GM18499 (cell line): ENCODE measurements around the gene EFNA4.

Experiments used
- ATAC-seq: cut with Tn5 transposase; IDR thresholded peaks from one replicate; pipeline ENCODE4 v1.9.1; 2021; ENCODE audit warnings: moderate number of reproducible peaks; ENCODE audit not compliant: insufficient read depth, unreplicated experiment

EFNA4 gene

GRCh38 chr1:155032886-155033285 is 30.7 kb upstream of the EFNA4 start:
- no peak for ATAC-seq

DNA sequence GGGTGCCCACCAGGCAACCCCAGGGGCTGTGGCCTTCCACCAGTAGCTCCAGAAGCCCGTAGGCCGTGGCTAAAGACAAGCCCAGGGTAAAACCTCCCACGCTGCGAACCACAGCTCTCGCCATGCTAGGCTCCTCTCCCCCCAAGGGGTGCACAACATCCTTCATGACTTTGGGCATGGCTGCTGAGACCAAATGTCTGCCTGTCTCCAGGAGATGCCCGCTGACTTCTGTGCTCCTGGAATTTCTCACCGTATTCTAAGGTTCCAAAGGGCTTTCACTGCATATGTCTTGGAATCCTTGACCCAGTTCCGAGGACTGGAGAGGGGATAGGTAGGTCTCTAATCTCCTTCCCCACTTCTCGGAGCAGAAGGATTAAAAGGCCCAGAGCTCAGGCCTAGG is 30.0 kb upstream of the EFNA4 start, which contains the start of the genes DCST1 and DCST2:
Gene DCST1, plus strand, starts transcription at position 301 of the 400 bp plus-strand sequence. CDS start 213 bp downstream, outside the sequence.
Gene DCST2, minus strand, starts transcription at position 258 of the 400 bp plus-strand sequence. Its CDS starts 80 bp downstream, at position 178.
- no peak for ATAC-seq

DNA sequence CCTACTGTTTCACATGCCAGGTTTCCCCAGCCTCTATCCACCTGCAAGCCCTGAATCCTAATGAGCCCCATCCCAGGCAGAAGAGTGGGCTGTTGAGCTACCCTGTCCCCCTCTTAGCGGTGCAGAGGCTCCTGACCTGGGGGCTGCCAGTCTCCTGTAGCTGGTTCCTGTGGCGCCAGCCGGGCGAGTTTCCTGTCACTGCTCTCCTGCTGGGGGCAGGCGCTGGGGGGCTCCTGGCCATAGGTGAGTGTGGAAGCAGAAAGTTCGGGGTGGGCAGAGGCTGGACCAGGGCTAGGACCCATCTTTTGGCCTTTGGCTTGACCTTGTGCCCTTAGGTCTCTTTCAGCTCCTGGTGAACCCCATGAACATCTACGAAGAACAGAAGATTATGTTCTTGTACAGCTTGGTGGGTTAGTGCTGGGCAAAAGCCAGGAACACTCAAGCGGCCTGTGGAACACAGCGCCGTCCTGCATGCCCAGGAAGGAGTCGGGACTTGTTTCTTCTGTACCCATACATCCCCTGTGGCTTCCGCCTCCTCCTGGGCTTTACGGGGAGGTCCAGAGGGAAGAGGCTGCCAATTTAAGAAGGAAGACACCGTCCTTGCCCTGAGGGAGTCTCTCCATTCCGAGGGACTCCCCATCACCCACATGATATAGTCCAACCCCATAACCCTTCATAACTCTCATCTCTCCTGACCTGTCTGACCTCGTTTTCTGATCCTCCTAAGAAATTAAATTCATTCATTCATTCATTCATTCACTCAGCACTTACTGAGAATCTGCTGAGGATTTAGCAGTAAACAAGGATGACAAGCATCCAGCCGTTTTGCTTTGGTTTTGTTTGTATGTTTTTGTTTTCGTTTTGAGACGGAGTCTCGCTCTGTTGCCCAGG is 29.0 kb upstream of the EFNA4 start:
- no peak for ATAC-seq

DNA sequence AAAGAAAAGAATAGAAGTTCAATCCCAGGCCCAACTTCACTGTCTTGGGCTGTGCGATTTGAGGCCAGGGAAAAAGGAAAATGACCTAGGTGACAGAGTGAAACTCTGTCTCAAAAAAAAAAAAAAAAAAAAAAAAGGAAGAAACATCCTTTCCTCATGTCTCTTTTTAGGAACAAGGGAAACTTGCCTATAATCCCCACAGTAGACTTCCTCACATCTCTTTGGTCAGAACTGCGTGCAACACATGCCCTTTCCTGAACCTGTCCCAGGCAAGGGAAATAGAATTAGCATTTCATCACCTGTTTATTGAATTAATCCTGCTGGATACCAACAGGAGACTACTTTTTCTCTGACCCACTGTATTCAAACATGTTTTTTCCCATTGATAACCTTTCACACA is 27.6 kb upstream of the EFNA4 start:
- no peak for ATAC-seq

- no peak for ATAC-seq
Measured at GRCh38 chr1:155037043-155037442, 26.5 kb upstream of the EFNA4 start.

DNA sequence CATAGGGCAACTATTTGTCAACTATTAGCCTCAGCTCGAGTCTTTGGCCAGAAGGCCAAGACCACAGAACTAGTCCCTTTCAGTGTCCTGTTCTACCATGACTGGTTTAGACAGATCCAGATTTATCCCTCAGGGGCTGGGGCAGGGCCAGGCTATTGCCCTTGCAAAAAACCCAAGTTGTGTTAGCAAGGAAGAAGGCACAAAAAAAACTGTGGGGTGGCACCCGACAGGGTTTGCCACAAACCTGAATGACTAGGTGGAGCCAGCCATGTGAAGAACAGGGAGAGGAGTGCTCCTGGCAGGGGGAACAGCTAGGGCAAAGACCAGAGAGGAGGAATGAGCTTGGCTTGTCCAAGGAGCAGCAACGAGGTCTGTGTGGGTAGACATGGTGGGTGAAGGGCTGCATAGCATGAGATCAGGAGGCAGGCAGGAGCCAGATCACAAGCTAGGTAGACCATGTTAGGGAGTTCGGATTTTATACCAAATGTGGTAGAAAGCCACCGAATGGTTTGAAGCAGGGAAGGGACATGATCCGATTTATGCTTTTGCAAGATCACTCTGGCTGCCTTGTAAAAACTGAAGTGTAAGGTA is 25.6 kb upstream of the EFNA4 start:
- no peak for ATAC-seq

GRCh38 chr1:155038602-155039307 is 24.8 kb upstream of the EFNA4 start:
- no peak for ATAC-seq

- ATAC-seq, result no peak
Measured at GRCh38 chr1:155039308-155039669, 24.3 kb upstream of the EFNA4 start.

- no peak for ATAC-seq
Measured at GRCh38 chr1:155040358-155041093, 23.0 kb upstream of the EFNA4 start.

GRCh38 chr1:155042789-155043188 is 20.8 kb upstream of the EFNA4 start:
- no peak for ATAC-seq

DNA sequence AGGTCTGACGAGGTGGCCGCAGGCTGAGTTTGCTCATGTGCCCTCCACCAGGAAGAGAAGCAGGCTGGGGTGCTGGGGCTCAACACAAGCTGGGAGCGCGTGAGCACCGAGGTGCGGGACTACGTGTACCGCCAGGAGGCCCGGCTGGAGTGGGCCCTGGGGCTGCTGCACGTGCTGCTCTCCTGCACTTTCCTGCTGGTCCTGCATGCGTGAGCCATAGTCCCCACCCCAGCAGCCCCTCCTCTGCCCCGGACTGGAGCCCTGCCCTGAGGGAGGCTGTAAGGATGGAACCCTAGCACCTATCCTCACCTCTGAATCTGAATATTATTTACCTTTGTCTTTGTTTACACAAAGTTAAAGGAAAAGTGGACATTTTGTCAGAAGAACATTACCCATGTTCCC is 20.2 kb upstream of the EFNA4 start:
- no peak for ATAC-seq

DNA sequence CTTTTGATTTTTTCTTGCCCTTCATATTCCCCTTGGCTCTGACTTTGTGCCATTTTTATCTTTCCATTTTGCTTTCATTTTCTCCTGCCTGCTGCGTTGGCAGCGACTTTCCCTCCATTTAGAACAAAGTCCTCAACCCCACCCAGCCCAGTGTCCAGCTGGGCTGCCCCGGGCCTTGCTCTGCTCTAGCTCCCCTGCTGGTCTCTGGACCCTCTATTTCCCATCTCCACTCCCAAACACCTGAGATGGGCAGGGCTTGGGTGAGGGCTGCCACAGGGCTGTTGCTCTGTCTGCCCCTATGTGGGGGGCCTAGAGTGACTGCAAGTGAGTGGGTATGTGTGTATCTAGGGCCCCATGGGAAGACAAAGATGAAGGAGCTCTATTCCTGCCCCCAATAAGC is 19.7 kb upstream of the EFNA4 start:
- ATAC-seq, result no peak

DNA sequence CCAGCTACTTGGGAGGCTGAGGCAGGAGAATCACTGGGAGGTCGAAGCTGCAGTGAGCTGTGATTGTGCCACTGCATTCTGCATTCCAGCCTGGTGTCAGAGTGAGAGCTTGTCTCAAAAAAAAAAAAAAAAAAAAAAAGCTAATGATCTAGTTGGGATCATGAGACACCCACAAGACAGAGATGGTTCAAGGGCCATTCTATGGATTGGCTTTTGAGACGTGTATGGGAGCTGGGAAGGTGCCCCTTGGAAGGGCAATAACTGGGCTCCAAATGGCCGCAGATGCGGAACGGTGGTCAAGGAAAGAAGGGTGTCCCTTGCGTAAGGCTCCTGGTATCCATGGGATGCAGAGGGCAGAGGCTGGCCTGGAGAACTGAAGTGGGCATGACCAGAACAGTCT is 19.2 kb upstream of the EFNA4 start:
- ATAC-seq, result no peak

DNA sequence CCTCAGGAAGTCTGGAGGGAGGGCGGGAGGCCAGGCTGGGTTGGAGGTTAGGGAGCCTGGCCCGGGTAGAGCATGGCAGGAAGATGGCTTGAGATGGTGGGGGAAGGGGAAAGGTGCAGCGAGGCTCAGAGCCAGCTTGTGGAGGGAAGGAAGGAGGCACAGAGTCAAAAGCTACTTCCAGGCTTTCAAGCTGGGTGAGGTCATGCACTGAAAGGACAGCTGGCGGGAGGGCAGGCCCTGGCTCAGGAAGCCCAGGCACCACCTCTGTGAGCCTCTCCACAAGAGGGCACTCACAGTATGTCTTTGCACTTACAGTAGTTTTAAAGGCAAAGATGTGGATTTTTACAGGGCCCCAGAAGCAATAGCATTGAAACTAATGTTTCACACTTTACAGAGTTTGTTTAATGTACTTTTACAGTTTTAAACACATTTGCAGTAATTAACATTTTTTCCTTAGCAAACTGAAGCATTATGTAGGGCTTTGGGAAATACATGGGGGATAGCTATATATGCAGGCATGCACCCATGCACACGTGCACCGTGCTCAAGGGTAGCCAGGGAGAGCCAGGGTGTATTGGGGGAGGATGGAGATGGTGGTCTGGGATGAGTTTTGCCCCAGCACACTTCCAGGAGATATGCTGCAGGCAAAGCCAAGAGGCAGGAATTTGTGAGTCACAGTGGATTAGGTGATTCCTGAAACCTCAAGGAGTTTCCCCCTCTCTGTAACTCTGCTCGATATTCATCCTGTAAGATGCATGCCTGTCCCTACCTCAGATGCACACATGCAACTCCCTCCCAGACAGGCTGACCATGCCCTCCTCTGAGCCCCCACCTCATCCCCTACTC is 18.5 kb upstream of the EFNA4 start:
- no peak for ATAC-seq

DNA sequence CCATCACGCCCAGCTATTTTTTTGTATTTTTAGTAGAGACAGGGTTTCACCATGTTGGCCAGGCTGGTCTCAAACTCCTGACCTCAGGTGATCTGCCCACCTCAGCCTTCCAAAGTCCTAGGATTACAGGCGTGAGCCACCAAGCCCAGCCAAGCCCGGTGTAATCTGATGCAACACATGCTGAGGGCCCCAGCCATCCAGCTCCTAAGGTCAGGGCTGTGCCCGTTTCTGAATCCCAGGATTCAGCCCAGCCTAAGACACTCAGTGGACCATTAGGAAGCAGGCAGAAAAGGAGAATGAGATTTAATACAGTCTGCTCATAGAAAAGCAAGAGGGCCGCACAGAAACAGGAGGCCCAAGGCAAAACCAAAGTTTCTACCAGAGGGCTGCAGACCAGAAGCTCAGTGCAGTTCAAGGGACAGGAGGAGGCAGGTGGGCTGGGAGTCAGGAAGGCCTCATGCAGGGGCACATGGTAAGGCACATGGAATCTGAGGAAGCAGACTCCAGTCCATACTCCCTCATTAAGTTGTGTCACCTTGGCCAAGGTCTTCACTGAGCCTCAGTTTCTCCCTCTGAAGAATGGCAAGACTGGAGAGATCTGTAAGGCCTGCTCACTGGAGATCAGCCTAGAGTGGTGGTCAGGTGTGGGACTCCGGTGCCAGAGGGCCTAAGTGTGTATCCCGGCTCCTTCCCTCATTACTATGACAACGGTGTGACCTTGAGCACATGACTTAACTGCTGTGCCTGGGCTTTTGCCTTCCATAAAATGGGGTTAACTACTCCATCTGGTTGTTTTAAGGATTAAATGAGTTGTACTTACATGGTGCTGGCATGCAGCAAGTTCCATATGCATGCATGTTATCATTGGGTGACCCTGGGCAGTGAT is 14.8 kb upstream of the EFNA4 start:
- ATAC-seq, result no peak

DNA sequence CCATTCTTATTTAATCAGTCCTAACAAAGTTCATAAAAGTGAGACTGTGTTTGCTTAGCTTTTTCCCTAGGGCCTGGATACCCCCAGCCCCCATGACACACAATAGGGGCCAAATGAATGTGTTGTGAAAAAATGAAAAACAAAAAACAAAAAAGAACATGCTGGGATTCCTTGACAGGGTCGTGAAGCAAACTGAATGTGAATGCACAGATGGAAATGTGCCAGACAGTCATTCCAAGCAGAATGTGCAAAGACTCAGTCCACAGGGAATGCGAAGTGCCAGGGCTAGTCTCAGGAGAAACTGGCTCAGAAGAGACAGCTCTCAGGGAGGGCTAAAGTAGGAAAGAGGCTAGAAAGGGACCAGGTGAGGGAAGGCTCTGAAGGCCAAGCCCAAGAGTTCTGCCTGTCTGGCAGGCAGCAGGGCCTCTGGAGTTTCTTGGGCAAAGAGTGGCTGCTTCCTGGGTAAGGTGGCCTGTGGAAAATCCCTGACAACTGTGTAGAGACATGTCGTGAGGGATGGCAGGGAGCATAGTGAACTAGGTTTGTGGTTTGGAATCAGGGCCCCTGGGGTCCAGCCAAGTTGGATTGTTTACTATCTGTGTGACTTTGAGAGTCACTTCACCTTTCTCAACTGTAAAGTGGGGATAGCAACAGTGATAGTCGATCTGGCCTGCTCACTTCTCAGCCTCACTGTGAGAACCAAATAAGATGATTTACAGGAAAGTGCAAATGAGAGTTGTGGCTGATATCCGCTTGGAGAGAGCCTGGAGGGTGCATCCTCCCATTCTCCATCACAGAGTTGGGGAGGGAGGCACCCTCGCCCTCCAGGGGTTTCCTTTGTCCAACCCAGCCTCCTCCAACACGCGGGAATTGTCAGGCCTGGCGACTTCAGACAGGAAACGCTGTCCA is 13.6 kb upstream of the EFNA4 start:
- ATAC-seq, result no peak

- ATAC-seq, result no peak
Measured at GRCh38 chr1:155050560-155051341, 12.8 kb upstream of the EFNA4 start, which contains the start of gene ADAM15. ADAM15 (plus strand) TSS chr1:155051316; CDS start chr1:155051387, 71 bp downstream.
